ENCODE measurements around the gene RTN1. TPM values are rescaled to one million over a fixed set of nuclear protein-coding genes. Genes with fewer than 3 reads are reported as not detected.

The RTN1 gene
- total RNA-seq, 1 donor from 2014 or later, result 18.0 TPM

DNA sequence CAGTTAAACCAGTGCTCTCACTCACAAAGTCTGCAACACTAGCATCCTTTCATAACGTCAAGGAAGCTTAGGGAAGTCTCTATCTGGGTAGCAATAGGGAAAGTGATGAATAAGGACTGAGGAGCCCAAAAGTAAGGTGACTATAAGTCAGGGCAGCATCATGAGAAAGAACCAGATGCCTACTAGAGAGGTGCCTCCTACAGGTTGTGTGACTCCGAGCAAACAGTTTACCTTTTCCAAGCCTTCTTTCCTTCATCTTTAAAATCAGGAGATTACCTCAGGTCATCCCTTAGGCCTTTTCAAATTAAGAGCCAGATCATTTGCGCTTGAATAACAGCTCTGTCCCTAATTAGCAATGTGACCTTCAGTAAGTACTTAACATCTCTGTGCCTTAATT, 40.2 kb downstream of the RTN1 start:
- no peak overlapping the region for H3K4me3 Mint-ChIP-seq
- peaks cover 5% of the 10 kb centered on the region for H3K4me1 Mint-ChIP-seq
- TF ChIP-seq, protein P1, sequence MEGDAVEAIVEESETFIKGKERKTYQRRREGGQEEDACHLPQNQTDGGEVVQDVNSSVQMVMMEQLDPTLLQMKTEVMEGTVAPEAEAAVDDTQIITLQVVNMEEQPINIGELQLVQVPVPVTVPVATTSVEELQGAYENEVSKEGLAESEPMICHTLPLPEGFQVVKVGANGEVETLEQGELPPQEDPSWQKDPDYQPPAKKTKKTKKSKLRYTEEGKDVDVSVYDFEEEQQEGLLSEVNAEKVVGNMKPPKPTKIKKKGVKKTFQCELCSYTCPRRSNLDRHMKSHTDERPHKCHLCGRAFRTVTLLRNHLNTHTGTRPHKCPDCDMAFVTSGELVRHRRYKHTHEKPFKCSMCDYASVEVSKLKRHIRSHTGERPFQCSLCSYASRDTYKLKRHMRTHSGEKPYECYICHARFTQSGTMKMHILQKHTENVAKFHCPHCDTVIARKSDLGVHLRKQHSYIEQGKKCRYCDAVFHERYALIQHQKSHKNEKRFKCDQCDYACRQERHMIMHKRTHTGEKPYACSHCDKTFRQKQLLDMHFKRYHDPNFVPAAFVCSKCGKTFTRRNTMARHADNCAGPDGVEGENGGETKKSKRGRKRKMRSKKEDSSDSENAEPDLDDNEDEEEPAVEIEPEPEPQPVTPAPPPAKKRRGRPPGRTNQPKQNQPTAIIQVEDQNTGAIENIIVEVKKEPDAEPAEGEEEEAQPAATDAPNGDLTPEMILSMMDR (conservative IDR thresholded peaks at IDR 0.05), result no peak
- DNase-seq (ENCODE audit: low read depth, low spot score), result no peak
- no peak overlapping the region for H3K27ac Mint-ChIP-seq (ENCODE audit: unreplicated experiment)
- no peaks in the 10 kb centered on the region for H3K36me3 Mint-ChIP-seq (ENCODE audit: low read depth)
- H3K9me3 Mint-ChIP-seq, result no peaks in the 10 kb centered on the region
- no peaks in the 10 kb centered on the region for H3K27me3 Mint-ChIP-seq (ENCODE audit: low read depth)

DNA sequence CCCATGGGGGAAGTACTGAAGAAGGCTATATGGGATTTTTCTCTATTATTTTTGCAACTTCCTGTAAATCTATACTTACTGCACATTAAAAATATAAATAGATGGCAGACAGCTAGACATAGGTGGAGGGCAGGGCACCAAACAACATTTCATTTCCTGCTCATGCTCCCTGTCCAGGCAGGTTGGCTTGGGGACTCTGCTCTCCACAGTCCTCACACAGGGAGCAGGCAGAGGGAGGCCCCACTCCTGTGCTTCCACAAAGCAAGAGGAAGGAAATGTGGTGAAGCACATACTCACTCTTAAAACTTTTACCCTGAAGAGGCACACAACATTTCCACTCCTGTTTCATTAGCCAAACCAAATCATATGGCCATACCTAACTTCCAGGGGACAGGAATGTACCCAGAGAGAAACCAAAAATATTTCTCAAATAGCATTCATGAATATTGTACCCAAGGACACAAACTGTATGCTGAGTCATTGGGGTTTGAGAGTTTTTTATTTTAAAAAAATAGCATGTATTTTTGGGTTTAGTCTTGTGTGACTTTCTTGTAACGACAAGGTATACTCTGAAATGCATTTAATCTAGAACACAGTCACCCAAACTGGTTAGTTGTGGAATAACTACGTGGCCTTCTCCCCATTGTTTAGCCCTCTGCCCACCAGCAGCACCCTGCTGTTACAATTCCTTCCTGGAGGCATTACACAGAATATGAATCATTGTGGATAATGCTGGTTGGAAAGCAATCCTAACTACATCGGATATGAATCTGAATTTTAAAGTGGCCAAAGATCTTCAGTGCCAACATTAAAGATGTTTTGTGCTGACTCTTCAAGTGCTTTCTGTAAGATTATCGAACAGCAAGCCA, 40.9 kb downstream of the RTN1 start:
- Mint-ChIP-seq H3K36me3 (ENCODE audit: low read depth) (no peaks in the 10 kb centered on the region), H3K27ac (ENCODE audit: unreplicated experiment) (no peak overlapping the region), H3K4me3 (no peak overlapping the region), H3K4me1 (peaks cover 5% of the 10 kb centered on the region), H3K9me3 (no peaks in the 10 kb centered on the region), H3K27me3 (ENCODE audit: low read depth) (no peaks in the 10 kb centered on the region)
- TF ChIP-seq, protein P1 (conservative IDR thresholded peaks at IDR 0.05), result no peak
- no peak for DNase-seq (ENCODE audit: low read depth, low spot score)

DNA sequence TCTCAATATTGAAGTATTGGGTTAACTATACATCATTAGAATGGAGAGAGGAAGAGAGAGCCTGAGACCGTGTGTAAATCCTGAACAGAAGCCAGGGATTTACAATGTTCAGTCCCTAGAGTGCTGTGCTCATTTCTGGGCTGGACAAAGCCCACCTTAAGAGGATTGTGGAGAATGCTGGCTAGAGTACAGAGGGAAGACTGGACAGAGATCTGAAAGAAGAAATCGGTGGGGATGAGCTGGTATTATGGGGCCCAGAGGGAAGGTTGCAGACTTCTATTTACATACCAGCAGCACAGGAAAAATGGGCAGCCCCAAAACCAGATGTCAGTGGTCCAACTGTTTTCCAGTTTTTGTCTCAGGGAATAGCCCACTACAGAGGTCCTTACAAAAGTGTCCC, 42.3 kb downstream of the RTN1 start:
- TF ChIP-seq, protein P1 (conservative IDR thresholded peaks at IDR 0.05), result no peak
- Mint-ChIP-seq H3K9me3 (no peaks in the 10 kb centered on the region), H3K27ac (ENCODE audit: unreplicated experiment) (no peak overlapping the region), H3K4me1 (peaks cover 5% of the 10 kb centered on the region), H3K4me3 (no peak overlapping the region), H3K27me3 (ENCODE audit: low read depth) (no peaks in the 10 kb centered on the region), H3K36me3 (ENCODE audit: low read depth) (no peaks in the 10 kb centered on the region)
- DNase-seq (ENCODE audit: low read depth, low spot score), result no peak

DNA sequence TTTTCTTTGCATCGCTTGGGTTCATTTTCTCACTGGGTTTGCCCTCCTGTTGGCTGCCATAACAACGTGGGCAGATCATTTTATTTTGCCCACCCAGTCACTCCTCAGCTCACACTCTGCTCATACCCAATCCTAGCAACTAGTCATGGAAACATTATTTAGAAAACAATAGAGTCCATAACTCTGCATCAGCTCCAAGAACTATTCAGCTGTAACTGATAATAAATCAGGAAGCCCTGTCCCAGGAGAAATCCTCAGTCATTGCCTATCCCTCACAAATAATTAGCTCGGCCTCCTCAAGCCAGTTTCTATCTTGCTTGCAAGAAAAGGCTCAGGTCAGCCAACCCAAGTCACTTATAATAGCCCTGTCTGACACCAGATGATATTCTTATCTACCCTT, 43.2 kb downstream of the RTN1 start:
- peaks cover 3% of the 10 kb centered on the region for H3K9me3 Mint-ChIP-seq
- no peak overlapping the region for H3K27ac Mint-ChIP-seq (ENCODE audit: unreplicated experiment)
- TF ChIP-seq, protein P1 (conservative IDR thresholded peaks at IDR 0.05), result no peak

DNA sequence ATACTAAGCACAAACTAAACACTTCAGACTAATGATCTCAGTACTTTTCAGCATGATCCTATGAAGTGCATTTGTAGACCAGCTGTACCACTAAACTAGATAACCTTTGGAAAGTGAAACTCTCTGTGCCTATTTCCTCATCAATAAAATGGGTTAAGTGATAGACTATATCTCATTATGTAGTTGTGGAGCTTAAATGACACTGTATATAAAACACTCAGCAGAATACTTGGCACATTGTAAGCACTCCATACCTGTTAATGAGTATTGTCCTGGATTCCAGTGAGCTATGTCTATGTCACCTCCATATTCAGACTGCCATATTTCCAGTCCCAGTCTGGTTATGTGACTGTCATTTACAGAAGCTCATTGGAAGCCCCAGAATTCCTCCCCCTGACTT, 44.4 kb downstream of the RTN1 start:
- Mint-ChIP-seq H3K4me1 (peaks cover 5% of the 10 kb centered on the region), H3K36me3 (ENCODE audit: low read depth) (no peaks in the 10 kb centered on the region), H3K9me3 (peaks cover 6% of the 10 kb centered on the region), H3K27me3 (ENCODE audit: low read depth) (no peaks in the 10 kb centered on the region), H3K4me3 (no peak overlapping the region), H3K27ac (ENCODE audit: unreplicated experiment) (no peak overlapping the region)
- TF ChIP-seq, protein P1 (conservative IDR thresholded peaks at IDR 0.05), result no peak
- DNase-seq (ENCODE audit: low read depth, low spot score), result no peak

More for the DNA sequence above, 43.2 kb downstream of the RTN1 start:
- Mint-ChIP-seq H3K36me3 (ENCODE audit: low read depth) (no peaks in the 10 kb centered on the region), H3K4me3 (no peak overlapping the region), H3K27me3 (ENCODE audit: low read depth) (no peaks in the 10 kb centered on the region), H3K4me1 (peaks cover 5% of the 10 kb centered on the region)
- no peak for DNase-seq (ENCODE audit: low read depth, low spot score)
